ENCODE results near the gene STAC2.
A peak's percentile ranks its signal among the peaks of the same experiment; 100 is the strongest.
"Not testable (repeated sequence)": the region's sequence is repeated elsewhere in the genome, so short reads cannot be mapped to it uniquely, and the experiment has no call there.

Gene STAC2

GRCh38 chr17:39225308-39225958, at the start of gene STAC2:
Gene STAC2, minus strand, starts transcription at chr17:39225945. Its CDS starts 443 bp downstream, at chr17:39225502.
- no peak for DNase-seq

- DNase-seq = no peak
Measured at GRCh38 chr17:39271546-39271945, 45.8 kb upstream of the STAC2 start.

GRCh38 chr17:39270923-39271322, 45.2 kb upstream of the STAC2 start:
- peak; percentile 85 for DNase-seq

- no peak for DNase-seq
Measured at GRCh38 chr17:39264119-39264518, 38.4 kb upstream of the STAC2 start.

- DNase-seq = peak; percentile 43
Measured at GRCh38 chr17:39261286-39261685, 35.5 kb upstream of the STAC2 start.

DNA sequence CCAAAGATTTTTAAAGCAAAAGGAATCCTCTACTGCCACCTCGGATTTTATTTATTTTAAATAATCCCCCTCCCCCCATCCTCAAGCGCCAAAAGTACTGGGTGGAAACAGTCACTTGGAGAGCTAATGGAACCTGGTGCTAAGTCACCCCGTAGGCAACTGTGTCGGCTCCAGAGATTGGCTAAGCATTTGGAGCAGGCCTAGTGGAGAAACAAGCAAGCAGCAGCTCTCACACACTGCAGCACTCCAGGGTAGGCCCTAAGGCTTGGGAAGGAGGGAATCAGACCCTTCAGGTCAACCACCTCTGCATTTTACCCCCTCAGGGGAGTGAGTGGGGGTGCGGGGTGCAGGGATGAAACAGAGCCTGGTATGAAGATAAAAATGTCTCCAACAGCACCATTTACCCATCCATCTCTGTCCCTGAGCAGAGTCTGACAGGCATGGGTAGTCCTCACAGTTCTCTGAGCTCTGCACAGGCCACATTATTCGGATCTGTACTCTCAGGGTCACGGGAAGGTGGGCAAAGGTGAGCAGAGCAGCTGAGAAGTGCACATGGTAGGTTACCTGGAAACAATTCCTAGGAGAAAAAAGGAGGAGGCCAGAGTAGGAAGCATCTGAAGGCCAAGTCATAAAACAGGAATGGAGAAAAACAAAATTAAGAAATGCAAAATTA, 27.2 kb upstream of the STAC2 start:
- DNase-seq = no peak

DNA sequence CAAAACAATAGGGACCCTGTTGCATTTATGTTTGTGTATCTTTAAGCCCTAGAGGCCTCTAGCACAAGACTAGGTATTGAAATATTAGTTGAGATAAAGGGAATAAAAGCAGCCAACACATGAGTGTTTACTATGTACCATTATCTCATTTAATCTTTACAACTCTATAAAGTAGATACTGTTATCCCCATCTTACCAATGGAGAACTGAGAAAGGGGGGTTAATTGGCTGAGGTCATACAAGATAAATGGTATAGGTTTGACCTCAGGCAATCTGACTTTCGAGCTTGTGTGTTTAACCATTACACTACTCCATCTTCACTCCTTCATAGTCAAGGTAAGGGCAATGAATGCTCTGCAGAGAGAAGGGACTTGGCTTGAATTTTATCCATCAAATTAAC, 26.3 kb upstream of the STAC2 start:
- DNase-seq = no peak

DNA sequence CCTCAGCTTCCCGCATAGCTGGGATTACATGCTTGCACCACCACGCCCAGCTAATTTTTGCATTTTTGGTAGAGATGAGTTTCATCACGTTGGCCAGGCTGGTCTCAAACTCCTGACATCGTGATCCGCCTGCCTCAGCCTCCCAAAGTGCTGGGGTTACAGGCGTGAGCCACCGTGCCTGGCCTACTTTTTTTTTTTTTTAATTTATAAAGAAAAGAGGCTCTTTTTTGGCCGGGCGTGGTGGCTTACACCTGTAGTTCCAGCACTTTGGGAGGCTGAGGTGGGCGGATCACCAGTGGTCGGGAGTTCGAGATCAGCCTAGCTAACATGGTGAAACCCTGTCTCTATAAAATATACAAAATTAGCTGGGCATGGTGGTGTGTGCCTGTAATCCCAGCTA, 24.3 kb upstream of the STAC2 start:
- not testable (repeated sequence) for DNase-seq

GRCh38 chr17:39246274-39246673, 20.5 kb upstream of the STAC2 start:
- no peak for DNase-seq

GRCh38 chr17:39244600-39245570, 19.1 kb upstream of the STAC2 start:
- peak; percentile 93 for DNase-seq

- DNase-seq = peak; percentile 46
Measured at GRCh38 chr17:39244016-39244599, 18.4 kb upstream of the STAC2 start.

GRCh38 chr17:39243155-39243554, 17.4 kb upstream of the STAC2 start:
- DNase-seq = no peak

DNA sequence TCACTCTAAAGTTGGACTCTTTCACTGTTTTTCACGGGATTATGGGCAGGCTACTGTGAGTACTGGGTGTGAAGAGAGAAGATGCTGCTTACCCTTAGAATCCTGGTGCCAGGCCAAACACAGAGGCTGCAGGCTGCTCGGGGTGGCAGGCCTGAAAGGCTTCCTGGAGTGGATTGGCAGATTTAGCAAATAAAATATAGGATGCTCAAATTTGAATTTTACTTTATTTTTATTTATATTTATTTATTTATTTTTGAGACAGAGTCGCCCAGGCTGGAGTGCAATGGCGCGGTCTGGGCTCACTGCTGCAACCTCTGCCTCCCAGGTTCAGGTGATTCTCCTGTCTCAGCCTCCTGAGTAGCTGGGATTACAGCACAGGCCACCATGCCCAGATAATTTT, 14.9 kb upstream of the STAC2 start:
- no peak for DNase-seq

DNA sequence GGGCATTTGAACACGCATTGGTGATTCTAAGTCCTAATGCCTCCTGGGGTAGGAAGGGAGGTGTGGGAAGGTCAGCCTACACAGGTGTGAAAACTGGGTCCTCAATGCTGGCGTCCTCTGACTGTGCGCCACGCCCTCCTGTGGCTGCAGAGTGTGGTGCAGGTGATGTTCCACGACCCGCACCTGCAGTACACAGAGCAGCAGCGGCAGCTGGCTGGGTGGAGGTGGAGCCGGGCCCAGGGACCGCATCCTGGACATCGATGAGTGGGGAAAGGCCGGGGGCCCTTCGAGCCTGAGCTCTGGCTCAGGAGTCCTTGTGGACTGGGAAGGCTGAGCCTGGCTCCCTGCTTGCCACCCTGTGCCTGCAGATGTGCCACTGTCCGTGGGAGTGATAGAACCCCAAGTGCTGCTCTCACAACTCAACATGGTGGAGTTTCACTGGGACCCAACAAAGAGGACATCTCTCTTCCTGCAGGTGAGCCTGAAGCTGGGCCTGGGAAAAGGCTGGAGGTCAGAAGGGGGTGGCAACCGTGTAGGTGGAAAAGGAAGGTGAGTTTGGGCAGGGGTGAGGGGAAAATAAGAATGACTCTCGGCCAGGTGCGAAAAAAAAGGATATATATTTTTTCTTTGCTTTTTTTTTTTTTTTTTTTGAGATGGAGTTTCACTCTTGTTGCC, 14.0 kb upstream of the STAC2 start:
- peak; percentile 62 for DNase-seq

- DNase-seq = peak; percentile 80
Measured at GRCh38 chr17:39238311-39238972, 12.7 kb upstream of the STAC2 start.

DNA sequence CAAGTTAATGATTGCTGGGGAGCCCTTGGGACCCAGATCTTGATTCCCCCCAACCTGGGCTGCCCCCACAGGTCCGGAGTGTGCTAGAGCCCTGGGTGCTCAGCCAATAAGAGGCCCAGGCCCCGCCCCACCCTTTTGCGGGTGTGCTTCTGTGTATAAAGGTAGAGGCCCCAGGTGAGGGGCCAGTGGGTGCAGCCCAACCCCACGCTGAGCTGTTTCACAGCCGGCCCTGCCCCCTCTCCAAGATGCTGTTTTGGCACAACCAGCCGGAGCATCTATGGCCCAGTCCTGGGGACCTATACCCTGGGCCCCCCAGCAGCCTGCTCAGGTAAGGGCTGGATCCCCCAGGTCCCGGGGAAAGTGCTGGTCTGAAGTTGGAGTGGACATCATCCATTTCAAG, 11.8 kb upstream of the STAC2 start:
- DNase-seq = no peak

GRCh38 chr17:39236981-39237441, 11.3 kb upstream of the STAC2 start:
- DNase-seq = no peak

DNA sequence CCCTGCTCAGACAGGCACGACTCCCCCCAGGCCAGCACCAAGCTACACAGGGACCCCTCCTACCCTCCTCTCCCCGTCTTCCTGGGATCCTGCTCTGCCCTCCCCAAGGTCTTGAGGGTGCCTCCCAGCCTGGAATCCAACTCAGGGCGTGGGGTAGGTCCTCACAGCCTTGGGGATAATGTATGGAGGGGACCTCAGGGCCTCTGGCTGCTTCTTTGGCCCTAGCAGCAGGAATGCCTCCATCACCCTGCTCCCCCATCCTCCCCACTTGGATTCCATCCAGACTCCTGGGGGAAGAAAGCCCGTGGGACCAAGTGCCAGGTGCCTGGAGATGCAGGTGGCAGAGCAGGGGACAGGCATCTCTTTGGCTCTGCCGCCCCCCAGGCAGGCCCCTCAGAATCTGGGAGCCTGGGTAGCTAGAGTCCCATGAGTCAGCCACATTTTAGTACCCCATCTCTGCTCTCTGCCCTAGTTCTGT, 10.7 kb upstream of the STAC2 start:
- no peak for DNase-seq

GRCh38 chr17:39235555-39236449, 10.1 kb upstream of the STAC2 start:
- DNase-seq = peak; percentile 90
